ENCODE measurements around the gene ZNF275. TPM values are rescaled to one million over a fixed set of nuclear protein-coding genes. Genes with fewer than 3 reads are reported as not detected.

The ZNF275 gene
- total RNA-seq, 1 experiment from 2014 or later: 9.8 TPM

GRCh38 chrX:153400146-153401132 is 66.5 kb downstream of the ZNF275 start:
- Histone ChIP-seq H3K79me2 (ENCODE audit: insufficient read depth, low read length) (no peaks in the 10 kb centered on the region), H3K9me2 (ENCODE audit: insufficient read depth) (no peaks in the 10 kb centered on the region), H4K20me1 (ENCODE audit: insufficient read depth) (no peaks in the 10 kb centered on the region), H3K4me3 (replicated peaks in 1 of 2; ENCODE audit: low read depth in 1 of 2, low read length in 2 of 2) (no peak overlapping the region), H3K9me3 (ENCODE audit: control insufficient read depth in 1 of 2, insufficient read depth in 1 of 2, low read depth in 1 of 2, low read length in 2 of 2) (no peaks in the 10 kb centered on the region), H2AFZ (ENCODE audit: low read depth, low read length, poor library complexity, severe bottlenecking) (peak overlapping the region; percentile 54), H3K9ac (ENCODE audit: low read length) (no peak overlapping the region), H3K27me3 (ENCODE audit: insufficient read depth, low read length) (no peaks in the 10 kb centered on the region), H3K36me3 (ENCODE audit: control insufficient read depth in 1 of 2, insufficient read depth in 2 of 2, low read length in 2 of 2) (no peaks in the 10 kb centered on the region), H3K27ac (ENCODE audit: low read depth, low read length) (no peak overlapping the region), H3K4me2 (ENCODE audit: low read length) (no peak overlapping the region; the same call in 1 of the 2 replicates), H3K4me1 (ENCODE audit: control insufficient read depth in 1 of 2, insufficient read depth in 2 of 2, low read length in 2 of 2) (no peaks in the 10 kb centered on the region)
- intact Hi-C loops (cut with micrococcal nuclease): no loop called here
- ChIA-PET CTCF (no interaction called here), POLR2A (no interaction called here), RAD21 (ENCODE audit: low non-redundant PET in 1 of 2, low total read pairs in 2 of 2, uncharacterized antibody in 2 of 2, unreplicated experiment in 2 of 2) (no interaction called here)
- BruUV-seq (replicated peaks): no TSS peak
- DNase-seq (ENCODE audit: low read depth, low spot score) (peak; percentile 35), ATAC-seq (peak; percentile 96)
- TF ChIP-seq TCF7L2 (IDR thresholded peaks at IDR 0.05; ENCODE audit: borderline replicate concordance, extremely low read depth, insufficient read depth, insufficient read length) (no peak), RAD21 (IDR thresholded peaks at IDR 0.05; ENCODE audit: low read depth) (peak; percentile 54), YY1 (IDR thresholded peaks at IDR 0.05; ENCODE audit: extremely low read depth, insufficient replicate concordance, low read depth, low read length) (no peak), EGR1 (IDR thresholded peaks at IDR 0.05; ENCODE audit: low read depth) (no peak), CBX3 (IDR thresholded peaks at IDR 0.05; ENCODE audit: low read depth) (0 out of 2 replicates have a peak, but pooled peaks have one; percentile 25), POLR2AphosphoS5 (IDR thresholded peaks at IDR 0.05; ENCODE audit: low read depth, low read length) (no peak), EZH2 (IDR thresholded peaks at IDR 0.05) (no peak), SP1 (IDR thresholded peaks at IDR 0.05; ENCODE audit: low read depth) (no peak), POLR2A (IDR thresholded peaks at IDR 0.05; ENCODE audit: borderline replicate concordance, extremely low read depth, insufficient read depth, insufficient read length) (no peak), ELF1 (IDR thresholded peaks at IDR 0.05; ENCODE audit: borderline replicate concordance, low read depth) (no peak), EZH2phosphoT487 (IDR thresholded peaks at IDR 0.05; ENCODE audit: borderline replicate concordance) (no peak), SIN3A (IDR thresholded peaks at IDR 0.05; ENCODE audit: low read depth) (no peak), CTCF (IDR thresholded peaks at IDR 0.05 in 2 of 3, conservative IDR thresholded peaks at IDR 0.05 in 1 of 3; ENCODE audit: borderline replicate concordance in 1 of 3, insufficient read depth in 1 of 3, low read depth in 2 of 3, low read length in 2 of 3) (peak; percentile 82 to 99 (median 96)), MAX (IDR thresholded peaks at IDR 0.05) (no peak), JUND (IDR thresholded peaks at IDR 0.05) (no peak), ZBTB33 (IDR thresholded peaks at IDR 0.05; ENCODE audit: extremely low read depth, insufficient replicate concordance, low read length) (no peak), ATF3 (IDR thresholded peaks at IDR 0.05) (no peak), REST (IDR thresholded peaks at IDR 0.05; ENCODE audit: low read depth) (no peak)

All from HCT116 (cell line).